Gastroesophageal sphincter (tissue), 3 donors: ENCODE measurements around the gene CUL5.

ENCODE experiments used
- CTCF ChIP-seq, 4 experiments: fragments of 200-600 bp in 2 of 4; fragments of 450-650 bp in 2 of 4; sonication (generic) in 1 of 4; IDR thresholded peaks; one replicate each; pipeline ENCODE4 v1.5.1; 2017 to 2019; ENCODE audit warnings: antibody characterized with exemption in 4 of 4, mild to moderate bottlenecking in 2 of 4, moderate library complexity in 2 of 4
- EP300 ChIP-seq: sonication (generic); formaldehyde crosslinking; IDR thresholded peaks from one replicate; pipeline ENCODE4 v1.6.1; 2017; ENCODE audit warnings: antibody characterized with exemption, mild to moderate bottlenecking
- POLR2A ChIP-seq, 2 donors: fragments of 450-650 bp; IDR thresholded peaks; one replicate each; pipeline ENCODE4 v1.6.1; 2017; ENCODE audit warnings: antibody characterized with exemption in 2 of 2, mild to moderate bottlenecking in 2 of 2, moderate library complexity in 1 of 2

DNA sequence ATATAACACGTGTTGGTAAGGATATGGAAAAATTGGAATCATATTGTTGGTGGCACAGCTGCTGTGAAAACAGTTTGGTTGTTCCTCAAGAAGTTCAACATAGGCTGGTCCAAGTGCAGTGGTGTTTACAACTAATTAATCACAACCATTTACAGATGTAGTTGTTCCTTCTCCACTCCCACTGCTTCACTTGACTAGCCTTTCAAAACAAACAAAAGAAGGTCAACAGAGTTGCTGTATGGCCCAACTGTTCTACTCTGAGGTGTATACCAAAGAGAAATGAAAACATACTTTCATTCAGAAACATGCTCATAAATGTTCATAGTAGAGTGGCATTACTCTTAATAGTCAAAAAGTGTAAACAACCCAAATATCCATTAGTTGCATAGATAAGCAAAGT lies 76.1 kb downstream of the CUL5 start:
- TF ChIP-seq POLR2A (IDR thresholded peaks at IDR 0.05) (no peak), CTCF (IDR thresholded peaks at IDR 0.05) (no peak), EP300 (no peak)
